HG02763 (cell line): ENCODE measurements around the gene TIE1.

Experiments
- ATAC-seq: cut with Tn5 transposase; IDR thresholded peaks from one replicate; pipeline ENCODE4 v1.9.1; 2021; ENCODE audit warnings: mild to moderate bottlenecking, moderate library complexity; ENCODE audit not compliant: unreplicated experiment

The TIE1 gene

DNA sequence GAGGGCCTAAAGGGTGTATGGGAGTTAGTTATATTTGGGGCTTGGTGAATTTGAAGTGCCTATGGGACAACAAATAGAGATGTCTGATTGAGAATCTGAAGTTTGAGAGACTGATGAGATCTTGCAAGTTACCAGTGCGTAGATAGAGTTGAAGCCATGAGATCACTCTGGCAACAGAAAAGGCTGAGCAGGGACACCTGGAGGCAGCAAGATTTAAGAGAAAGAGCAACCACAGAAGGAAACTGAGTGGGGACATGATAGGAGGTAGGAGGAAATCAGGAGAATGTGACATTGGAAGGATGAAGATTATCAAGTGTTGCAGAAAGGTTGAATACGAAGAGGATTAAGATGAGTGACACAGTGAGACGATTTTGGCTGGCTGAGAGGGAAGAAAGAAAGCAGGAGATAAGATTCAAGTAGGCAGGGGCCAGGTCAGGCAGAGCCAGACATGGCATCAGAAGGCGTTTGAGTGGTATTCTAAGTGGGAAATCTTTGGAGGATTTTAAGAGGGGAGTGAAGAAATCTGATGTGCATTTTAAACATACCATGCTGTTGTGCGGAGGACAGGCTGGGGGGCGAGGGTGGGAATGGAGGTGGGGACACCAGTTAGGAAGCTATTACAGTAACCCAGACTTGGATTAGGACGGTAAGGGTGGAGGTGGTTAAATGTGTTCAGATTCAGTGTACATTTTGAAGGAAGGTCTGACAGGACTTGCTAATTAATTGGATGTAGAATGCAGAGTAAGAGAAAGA, 33.8 kb downstream of the TIE1 start:
- no peak for ATAC-seq

GRCh38 chr1:43337588-43337987, 36.8 kb downstream of the TIE1 start, which contains the start of gene MPL:
Gene MPL, plus strand, starts transcription at chr1:43337818. Its CDS starts 31 bp downstream, at chr1:43337849.
- ATAC-seq, result no peak

DNA sequence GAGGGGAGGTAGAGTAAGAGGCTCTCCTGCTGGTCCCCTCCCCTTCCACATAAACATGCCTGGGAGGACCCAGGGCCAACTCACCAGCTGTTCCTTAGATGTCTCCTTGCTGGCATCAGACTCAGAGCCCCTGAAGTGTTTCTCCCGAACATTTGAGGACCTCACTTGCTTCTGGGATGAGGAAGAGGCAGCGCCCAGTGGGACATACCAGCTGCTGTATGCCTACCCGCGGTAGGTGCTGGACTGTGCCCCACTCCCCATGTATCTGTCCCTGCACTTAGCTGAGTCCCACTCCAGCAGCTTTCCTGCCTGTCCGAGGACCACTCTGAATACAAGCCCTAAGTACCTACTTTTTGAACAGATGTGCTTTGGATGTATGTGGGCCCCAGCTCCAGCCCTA, 37.2 kb downstream of the TIE1 start:
- ATAC-seq, result no peak

DNA sequence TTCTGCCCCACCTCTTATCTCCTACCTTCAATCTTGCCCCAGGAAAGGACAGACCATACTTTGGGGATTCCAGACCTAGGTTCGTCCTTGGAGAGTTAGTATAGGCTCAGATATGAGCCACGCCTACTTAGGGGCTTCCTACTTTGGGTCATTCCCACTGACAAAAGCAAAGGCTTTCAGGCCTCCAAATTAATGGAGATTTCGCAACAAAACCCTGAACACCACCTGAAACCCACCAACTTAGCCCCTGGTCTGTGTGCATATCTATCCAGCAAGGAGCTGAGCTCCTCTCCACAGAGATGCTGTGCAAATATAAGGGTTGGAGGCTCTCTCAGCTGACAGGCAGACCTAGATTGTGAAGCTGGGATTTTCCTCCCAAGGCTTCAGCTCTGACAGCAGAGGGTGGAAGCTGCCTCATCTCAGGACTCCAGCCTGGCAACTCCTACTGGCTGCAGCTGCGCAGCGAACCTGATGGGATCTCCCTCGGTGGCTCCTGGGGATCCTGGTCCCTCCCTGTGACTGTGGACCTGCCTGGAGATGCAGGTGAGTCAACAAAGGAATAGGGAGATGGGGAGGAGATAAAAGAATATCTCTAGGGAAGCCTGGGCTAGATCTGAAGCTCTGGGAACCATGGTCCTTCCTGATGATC, 38.9 kb downstream of the TIE1 start:
- ATAC-seq, result no peak

GRCh38 chr1:43340559-43340958, 39.8 kb downstream of the TIE1 start:
- no peak for ATAC-seq

- no peak for ATAC-seq
Measured at GRCh38 chr1:43344267-43344850, 43.6 kb downstream of the TIE1 start.

DNA sequence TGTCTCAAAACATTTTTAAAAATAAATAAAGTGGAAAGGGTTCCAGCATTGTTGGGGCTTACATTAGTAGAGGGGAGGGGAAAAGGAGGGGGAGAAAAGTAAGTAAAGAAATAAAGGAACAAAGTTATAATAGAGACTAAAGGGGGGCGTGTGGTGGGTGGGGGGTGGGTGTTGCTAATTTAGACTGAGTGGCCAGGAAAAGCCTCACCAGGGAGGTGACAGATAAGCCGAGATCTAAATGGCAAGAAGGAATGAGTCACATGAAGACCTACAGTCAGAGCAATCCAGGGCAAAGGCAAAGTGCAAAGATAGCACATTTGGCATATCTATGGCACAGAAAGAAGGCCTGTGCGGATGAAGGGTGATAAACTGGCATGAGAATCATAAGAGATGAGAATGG, 44.3 kb downstream of the TIE1 start:
- ATAC-seq, result no peak

DNA sequence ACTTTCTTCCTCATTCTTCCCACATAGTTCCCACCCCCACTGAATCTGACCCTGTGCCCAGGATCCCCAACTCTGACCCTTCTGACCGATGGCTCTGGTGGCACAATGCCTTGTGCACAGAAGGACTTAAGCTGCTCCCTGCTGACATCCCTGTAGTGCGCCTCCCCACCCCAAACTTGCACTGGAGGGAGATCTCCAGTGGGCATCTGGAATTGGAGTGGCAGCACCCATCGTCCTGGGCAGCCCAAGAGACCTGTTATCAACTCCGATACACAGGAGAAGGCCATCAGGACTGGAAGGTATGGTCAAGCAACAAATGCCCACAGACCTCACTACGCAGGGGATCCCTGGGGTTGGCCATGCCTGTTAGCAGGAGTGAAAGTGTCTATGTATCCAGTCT, 45.9 kb downstream of the TIE1 start:
- ATAC-seq, result no peak

DNA sequence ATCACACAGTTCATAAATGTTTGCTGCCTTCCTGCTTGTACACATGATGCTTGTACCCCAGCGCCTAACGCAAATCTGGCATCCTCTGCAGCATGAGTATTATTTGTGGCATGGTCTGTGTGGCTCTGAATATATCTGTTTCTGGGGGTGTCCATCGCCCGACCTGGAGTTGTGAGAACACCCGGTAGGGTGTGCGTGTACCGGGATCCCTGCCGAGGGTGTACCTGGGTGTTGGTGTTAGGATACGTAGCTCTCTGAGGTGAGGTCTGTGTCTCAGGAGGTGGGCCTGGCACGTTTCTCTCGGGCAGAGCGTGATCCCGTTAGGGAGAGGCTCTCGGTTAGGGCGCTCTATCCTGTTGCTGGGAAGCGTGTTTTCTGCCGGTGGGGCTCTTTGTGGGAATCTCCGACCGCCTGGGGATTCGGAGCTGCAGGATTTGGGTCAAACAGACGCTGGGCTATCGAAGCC, 47.6 kb downstream of the TIE1 start:
- ATAC-seq, result no peak

DNA sequence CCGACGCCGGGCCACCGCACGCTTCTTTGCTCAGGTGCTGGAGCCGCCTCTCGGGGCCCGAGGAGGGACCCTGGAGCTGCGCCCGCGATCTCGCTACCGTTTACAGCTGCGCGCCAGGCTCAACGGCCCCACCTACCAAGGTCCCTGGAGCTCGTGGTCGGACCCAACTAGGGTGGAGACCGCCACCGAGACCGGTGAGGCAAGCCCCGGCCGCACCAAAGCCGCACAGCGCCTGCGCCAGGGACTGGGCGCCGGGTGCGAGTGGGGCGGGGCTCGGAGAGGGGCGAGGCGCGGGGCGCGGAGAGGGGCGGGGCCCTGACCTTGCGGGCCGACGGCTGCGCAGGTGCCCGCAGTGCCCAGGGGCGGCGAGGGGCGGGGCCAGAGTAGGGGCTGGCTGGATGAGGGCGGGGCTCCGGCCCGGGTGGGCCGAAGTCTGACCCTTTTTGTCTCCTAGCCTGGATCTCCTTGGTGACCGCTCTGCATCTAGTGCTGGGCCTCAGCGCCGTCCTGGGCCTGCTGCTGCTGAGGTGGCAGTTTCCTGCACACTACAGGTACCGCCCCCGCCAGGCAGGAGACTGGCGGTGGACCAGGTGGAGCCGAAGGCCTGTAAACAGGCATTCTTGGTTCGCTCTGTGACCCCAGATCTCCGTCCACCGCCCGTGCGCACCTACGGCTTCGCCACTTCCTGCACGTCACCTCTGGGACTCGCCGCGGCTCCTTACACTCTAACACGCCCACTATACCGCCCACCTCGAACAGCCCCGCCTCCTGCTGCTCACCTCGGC, 48.2 kb downstream of the TIE1 start:
- ATAC-seq, result no peak

- ATAC-seq, result no peak
Measured at GRCh38 chr1:43349594-43350306, 49.0 kb downstream of the TIE1 start.

DNA sequence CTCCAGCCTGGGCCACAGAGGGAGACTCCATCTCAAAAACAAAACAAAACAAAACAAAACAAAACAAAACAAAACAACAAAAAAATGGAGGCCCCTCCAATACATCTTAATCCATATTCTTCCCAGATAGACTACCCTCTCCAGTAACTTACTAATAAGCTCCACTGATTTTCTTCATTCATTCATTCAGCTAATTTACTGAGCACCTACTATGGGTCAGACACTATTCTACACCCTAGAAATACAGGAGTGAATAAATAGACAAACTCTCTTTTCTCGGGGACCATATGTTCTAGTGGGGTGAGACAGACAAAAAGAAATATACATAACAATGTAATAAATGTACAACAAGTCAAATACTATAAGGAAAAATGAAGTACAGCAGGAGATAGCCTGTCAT, 50.2 kb downstream of the TIE1 start:
- ATAC-seq, result no peak

- ATAC-seq, result no peak
Measured at GRCh38 chr1:43351421-43352350, 50.9 kb downstream of the TIE1 start.

GRCh38 chr1:43352351-43352705, 51.5 kb downstream of the TIE1 start:
- ATAC-seq, result no peak

- no peak for ATAC-seq
Measured at GRCh38 chr1:43352881-43353280, 52.1 kb downstream of the TIE1 start.

DNA sequence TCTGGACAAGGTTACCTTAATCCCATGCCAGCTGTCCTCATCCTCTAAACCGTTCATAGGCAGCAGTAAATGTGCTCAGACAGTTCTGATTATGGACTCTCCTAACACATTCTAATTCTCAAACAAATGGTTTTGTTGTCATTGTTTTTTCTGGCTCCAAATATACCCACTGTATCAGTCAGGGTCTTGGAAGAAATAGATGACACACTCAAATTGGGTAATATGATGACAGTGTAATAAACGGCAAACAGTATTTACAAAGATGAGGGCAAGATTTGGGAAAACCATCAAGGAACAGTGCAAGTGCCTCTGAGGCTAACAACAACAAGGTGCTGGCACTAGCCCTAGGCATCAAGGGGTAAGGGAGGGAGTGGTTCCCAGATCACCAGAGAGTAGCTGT, 53.7 kb downstream of the TIE1 start:
- no peak for ATAC-seq

DNA sequence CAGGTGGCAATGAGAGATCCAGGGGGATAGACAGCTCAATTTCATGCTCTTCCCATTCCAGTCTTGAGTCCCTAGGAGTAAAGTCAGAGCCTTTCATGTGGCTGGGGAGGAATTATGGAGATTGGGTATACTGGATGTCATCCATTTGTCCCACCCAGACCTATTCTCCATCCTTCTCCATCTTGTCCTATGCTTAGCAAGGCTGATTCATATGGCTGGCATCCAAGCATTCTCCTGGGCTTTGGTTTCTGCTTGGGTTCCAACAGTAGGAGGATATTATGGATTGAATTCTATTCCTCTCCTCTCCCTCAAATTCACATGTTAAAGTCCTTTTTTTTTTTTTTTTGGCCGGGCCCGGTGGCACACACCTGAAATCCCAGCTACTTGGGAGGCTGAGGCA, 54.2 kb downstream of the TIE1 start:
- ATAC-seq, result no peak

GRCh38 chr1:43357251-43357650, 56.5 kb downstream of the TIE1 start:
- ATAC-seq, result no peak

GRCh38 chr1:43358121-43358745, 57.5 kb downstream of the TIE1 start:
- ATAC-seq, result peak; percentile 4
